Activated T-helper 1 cell treated with anti-CD3 and anti-CD28 coated beads, Interleukin-12 subunit alpha, Interleukin-12 subunit beta, Interleukin-2, Interleukin-4 antibody, amounts not matched to agents 30 ng/mL and 10 ng/mL and 1 ng/mL, durations not matched to agents 14 hours and 24 hours and 36 hours (primary cell): ENCODE measurements around the gene CEP41. TPM values are rescaled to one million over a fixed set of nuclear protein-coding genes. Genes with fewer than 3 reads are reported as not detected.

Experiments used
- DNase-seq: peaks from one replicate; pipeline ENCODE4 v3.0.0; 2021; ENCODE audit warnings: low spot score
- H3K27ac Mint-ChIP-seq: one replicate; pipeline ENCODE4 v1.8.0; 2021; ENCODE audit warnings: mild to moderate bottlenecking, mixed read lengths
- H3K27me3 Mint-ChIP-seq: one replicate; pipeline ENCODE4 v1.8.0; 2022; ENCODE audit warnings: mild to moderate bottlenecking, moderate library complexity, mixed read lengths; ENCODE audit not compliant: insufficient read depth
- H3K36me3 Mint-ChIP-seq: one replicate; pipeline ENCODE4 v1.8.0; 2021; ENCODE audit warnings: low read depth, mixed read lengths
- H3K4me1 Mint-ChIP-seq: one replicate; pipeline ENCODE4 v1.8.0; 2021; ENCODE audit warnings: low read depth, mixed read lengths
- H3K4me3 Mint-ChIP-seq: one replicate; pipeline ENCODE4 v1.8.0; 2021; ENCODE audit warnings: mild to moderate bottlenecking, moderate library complexity, mixed read lengths
- H3K9me3 Mint-ChIP-seq: one replicate; pipeline ENCODE4 v1.8.0; 2021; ENCODE audit warnings: mixed read lengths
- intact Hi-C: fragments of 100-400 bp; cut with micrococcal nuclease; formaldehyde crosslinking; loops from one replicate; pipeline ENCODE4 v1.15.1; 2024
- total RNA-seq: library from RNA; stranded (reverse); gene quantifications from 2 replicates; pipeline ENCODE4 v1.2.3, GENCODE V29; 2022

Gene CEP41
- total RNA-seq, 1 donor from 2014 or later = 17.1 TPM

DNA sequence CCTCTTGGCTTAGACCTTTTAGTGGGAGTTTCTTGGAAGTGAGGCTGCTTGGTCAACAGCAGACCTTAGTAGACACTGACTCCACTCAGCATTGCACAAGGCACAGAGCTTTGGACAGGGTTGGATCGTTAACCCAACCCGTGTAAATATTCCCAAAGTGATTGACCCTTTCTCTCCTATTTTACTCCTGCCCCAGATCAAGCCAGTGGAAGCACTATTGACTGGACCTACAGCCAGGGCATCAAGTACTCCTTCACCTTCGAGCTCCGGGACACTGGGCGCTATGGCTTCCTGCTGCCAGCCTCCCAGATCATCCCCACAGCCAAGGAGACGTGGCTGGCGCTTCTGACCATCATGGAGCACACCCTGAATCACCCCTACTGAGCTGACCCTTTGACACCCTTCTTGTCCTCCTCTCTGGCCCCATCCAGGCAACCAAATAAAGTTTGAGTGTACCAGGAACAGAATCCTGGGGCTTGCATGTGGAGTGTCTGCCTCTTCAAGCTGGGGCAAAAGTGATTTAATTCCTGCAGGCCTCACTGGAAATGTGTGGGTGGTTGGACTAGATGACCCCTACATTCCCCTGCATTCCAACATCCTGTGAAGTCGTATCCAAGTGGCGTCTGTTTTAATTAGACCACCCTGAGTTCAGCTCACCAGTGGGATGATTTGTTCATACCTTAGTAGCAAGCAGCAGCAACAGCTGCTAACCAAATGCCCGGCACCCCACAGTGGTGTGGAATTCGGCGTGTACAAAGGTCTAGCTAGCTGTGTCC lies 53.0 kb downstream of the CEP41 start:
- H3K36me3 Mint-ChIP-seq = no peaks in the 10 kb centered on the region
- no peaks in the 10 kb centered on the region for H3K9me3 Mint-ChIP-seq
- no peak for DNase-seq
- intact Hi-C loops = no loop called here
- H3K4me3 Mint-ChIP-seq = no peak overlapping the region
- H3K4me1 Mint-ChIP-seq = no peaks in the 10 kb centered on the region
- no peak overlapping the region for H3K27ac Mint-ChIP-seq
- no peaks in the 10 kb centered on the region for H3K27me3 Mint-ChIP-seq

DNA sequence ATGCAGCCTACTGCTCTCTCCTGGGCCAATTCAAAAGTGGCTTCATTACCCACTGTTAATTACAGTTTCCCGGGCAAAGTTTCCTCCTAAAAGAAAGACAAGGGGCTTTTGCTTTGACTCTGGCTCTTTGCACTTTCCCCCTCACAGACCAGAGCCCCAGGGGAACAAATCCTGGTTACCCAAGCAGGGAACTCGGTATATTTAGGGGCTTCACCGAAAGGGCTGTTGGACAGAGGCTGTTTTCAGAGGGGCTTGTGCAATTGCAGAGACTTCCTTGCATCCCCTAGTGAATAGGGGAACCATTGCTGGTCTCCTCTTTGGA lies 53.5 kb downstream of the CEP41 start:
- intact Hi-C loops = no loop called here
- H3K27me3 Mint-ChIP-seq = no peaks in the 10 kb centered on the region

DNA sequence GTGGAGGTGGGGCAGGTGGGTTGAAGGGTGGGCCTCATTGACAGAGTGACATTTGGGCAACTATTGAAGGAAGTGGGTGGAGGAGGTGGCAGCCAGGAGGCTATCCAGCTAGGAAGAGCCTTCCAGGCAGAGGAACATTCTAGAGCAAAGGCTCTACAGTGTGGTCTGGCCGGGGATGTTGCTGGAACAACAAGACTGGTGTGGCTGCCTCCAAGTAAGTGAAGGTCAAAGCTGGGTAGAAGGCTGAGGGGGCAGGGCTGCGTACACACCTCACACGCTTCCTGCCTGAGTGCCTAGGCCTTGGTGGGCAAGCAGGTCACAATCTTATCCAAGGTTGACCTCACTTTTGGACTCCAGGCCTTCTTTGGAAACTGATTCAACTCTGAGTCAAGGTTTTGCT lies 53.9 kb downstream of the CEP41 start:
- H3K9me3 Mint-ChIP-seq = no peaks in the 10 kb centered on the region

More for the DNA sequence above, 53.5 kb downstream of the CEP41 start:
- H3K4me3 Mint-ChIP-seq = no peak overlapping the region
- H3K27ac Mint-ChIP-seq = no peak overlapping the region
- H3K4me1 Mint-ChIP-seq = no peaks in the 10 kb centered on the region
- DNase-seq = no peak
- H3K9me3 Mint-ChIP-seq = no peaks in the 10 kb centered on the region
- no peaks in the 10 kb centered on the region for H3K36me3 Mint-ChIP-seq

DNA sequence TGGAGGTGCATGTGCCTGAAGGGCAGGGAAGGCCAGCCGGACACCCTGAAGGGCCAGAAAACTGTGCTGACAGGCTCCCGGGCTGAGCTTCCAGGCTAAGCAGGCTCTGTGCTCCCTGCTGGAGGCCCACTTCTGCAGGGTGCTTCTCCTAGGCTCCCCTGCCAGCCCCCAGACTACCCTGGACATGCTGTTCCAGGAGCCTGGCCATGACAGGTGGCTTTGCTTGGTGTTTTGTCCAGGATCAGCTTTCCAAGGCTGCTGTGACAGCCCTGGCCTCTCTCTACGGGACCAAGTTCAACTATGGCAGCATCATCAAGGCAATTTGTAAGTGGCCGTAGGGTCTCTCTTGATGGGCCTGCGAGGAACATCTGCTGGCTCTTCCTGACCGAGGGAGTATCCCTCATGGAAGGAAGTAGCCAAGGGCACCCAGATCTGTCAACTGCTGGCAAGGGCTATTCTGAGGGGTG lies 55.2 kb downstream of the CEP41 start:
- H3K27me3 Mint-ChIP-seq = no peaks in the 10 kb centered on the region
- no peaks in the 10 kb centered on the region for H3K36me3 Mint-ChIP-seq
- H3K4me3 Mint-ChIP-seq = no peak overlapping the region
- no peaks in the 10 kb centered on the region for H3K9me3 Mint-ChIP-seq
- H3K27ac Mint-ChIP-seq = no peak overlapping the region
- H3K4me1 Mint-ChIP-seq = no peaks in the 10 kb centered on the region
- no peak for DNase-seq
- intact Hi-C loops = no loop called here

More for the DNA sequence above, 53.9 kb downstream of the CEP41 start:
- intact Hi-C loops = no loop called here
- DNase-seq = no peak
- Mint-ChIP-seq H3K4me1 (no peaks in the 10 kb centered on the region), H3K27ac (no peak overlapping the region), H3K27me3 (no peaks in the 10 kb centered on the region), H3K36me3 (no peaks in the 10 kb centered on the region), H3K4me3 (no peak overlapping the region)

DNA sequence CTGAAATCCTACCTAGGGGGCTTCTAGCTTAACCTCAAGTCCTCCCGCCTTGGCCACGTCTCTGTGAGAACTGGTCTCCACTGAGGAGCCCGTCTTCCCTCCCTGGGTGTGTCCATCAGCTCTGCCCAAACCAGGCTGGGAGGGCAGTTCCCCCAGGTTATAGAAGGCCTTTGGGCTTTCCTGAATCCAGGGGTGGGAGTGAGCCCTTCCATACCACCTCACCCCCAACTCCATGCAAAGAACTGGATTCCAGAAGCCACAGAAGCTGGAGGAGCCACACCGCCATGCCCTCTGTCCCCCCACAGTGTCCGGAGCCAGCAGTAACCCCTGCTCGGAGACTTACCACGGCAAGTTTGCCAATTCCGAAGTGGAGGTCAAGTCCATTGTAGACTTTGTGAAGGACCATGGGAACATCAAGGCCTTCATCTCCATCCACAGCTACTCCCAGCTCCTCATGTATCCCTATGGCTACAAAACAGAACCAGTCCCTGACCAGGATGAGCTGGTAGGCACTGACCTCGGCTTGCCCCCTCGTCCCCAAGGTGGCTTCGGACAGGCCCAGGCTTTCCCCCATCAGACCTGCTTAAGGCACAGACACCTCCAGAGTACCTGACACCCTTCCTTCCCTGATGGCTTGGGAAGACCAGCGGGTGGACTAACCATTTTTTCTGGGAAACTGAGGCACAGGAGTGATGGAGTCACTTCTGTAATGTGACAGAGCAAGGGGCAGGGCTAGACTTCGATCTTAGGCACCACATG lies 55.8 kb downstream of the CEP41 start:
- no peaks in the 10 kb centered on the region for H3K36me3 Mint-ChIP-seq
- DNase-seq = no peak
- no peak overlapping the region for H3K27ac Mint-ChIP-seq

DNA sequence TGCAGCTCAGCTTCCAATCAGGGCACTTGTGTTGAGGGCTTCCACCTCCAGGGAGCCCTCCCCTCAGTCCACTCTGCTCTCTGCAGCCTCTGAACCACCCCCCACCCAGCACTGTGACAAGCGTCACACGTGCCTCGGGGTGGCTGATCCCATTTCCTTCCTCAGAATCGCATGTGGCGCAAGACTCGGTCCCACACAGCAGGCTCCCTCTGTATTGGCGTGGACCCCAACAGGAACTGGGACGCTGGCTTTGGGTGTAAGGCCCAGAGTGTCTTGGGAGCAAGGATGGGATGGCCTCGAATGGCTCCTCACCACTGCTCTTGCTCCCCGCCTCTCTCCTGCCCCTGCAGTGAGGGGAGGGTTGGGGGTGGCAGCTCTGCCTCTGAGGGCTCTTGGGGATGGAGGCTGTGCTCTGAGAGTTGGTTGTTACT lies 56.4 kb downstream of the CEP41 start:
- Mint-ChIP-seq H3K4me1 (no peaks in the 10 kb centered on the region), H3K27me3 (no peaks in the 10 kb centered on the region), H3K4me3 (no peak overlapping the region), H3K36me3 (no peaks in the 10 kb centered on the region), H3K27ac (no peak overlapping the region), H3K9me3 (no peaks in the 10 kb centered on the region)
- intact Hi-C loops = no loop called here
- DNase-seq = no peak

More for the DNA sequence above, 55.8 kb downstream of the CEP41 start:
- Mint-ChIP-seq H3K27me3 (no peaks in the 10 kb centered on the region), H3K4me1 (no peaks in the 10 kb centered on the region), H3K4me3 (no peak overlapping the region), H3K9me3 (no peaks in the 10 kb centered on the region)
- intact Hi-C loops = no loop called here

DNA sequence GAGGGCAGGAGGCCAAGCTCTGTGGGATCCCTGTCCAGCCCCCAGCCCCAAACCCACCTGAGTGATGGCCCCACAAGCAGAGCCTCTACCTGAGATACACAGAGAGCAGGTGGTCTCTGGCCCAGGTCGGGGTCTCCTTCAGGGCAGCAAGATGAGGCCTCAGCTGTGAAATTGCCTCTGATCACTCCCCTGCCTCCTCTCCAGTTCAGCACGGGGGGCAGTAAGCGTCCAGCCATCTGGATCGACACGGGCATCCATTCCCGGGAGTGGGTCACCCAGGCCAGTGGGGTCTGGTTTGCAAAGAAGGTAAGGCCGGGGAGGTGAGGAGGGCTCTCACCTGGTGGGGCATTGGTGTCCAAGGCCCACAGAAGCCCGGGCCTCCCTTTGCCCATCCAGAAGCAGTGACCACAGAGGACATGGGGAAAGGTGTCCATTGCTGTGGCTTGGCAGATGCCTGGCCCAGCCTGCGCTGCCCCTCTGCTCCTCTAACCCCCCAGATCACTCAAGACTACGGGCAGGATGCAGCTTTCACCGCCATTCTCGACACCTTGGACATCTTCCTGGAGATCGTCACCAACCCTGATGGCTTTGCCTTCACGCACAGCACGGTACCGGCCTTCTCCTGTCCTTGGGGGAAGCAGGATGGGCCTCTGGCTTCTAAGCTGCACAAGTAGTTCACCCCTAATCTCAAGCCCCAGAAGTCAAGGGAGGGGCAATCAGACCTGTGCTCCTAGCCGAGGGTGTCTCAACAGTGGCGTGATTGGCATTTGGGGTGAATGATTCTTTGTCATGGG lies 57.4 kb downstream of the CEP41 start:
- Mint-ChIP-seq H3K27me3 (no peaks in the 10 kb centered on the region), H3K4me1 (no peaks in the 10 kb centered on the region), H3K4me3 (no peak overlapping the region), H3K36me3 (no peaks in the 10 kb centered on the region), H3K27ac (no peak overlapping the region), H3K9me3 (no peaks in the 10 kb centered on the region)
- DNase-seq = no peak
- intact Hi-C loops = no loop called here

DNA sequence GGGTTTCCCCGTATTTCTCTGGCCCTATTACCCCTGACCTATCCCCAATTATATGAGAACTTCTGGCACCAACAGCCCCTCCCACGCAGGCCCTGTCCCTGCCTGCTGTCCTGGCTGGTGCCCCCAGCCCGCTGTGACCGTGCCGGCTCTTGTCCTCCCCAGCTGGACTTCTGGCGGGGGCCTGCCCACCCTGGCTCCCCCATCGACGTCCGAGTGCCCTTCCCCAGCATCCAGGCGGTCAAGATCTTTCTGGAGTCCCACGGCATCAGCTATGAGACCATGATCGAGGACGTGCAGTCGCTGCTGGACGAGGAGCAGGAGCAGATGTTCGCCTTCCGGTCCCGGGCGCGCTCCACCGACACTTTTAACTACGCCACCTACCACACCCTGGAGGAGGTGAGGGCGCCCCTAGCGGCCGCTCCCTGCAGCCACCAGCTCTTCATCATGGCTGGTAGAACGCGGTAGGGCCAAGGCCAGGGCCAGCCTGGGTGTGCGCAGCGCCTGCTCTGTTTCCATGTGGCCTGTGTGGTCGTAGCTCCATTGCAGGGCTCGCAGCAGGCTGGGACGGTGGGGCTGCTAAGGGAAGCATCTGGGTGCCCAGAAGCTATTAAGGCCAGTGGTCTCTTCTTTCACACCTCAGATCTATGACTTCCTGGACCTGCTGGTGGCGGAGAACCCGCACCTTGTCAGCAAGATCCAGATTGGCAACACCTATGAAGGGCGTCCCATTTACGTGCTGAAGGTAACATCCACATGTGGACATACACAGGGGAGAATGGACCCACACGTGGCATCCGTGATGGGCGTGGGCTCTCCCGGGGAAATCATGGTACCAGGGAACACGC lies 59.1 kb downstream of the CEP41 start:
- H3K4me3 Mint-ChIP-seq = no peak overlapping the region
- H3K27ac Mint-ChIP-seq = no peak overlapping the region
- intact Hi-C loops = no loop called here
- H3K27me3 Mint-ChIP-seq = no peaks in the 10 kb centered on the region
- no peak for DNase-seq
- no peaks in the 10 kb centered on the region for H3K4me1 Mint-ChIP-seq
- no peaks in the 10 kb centered on the region for H3K36me3 Mint-ChIP-seq
- H3K9me3 Mint-ChIP-seq = peaks cover 8% of the 10 kb centered on the region

DNA sequence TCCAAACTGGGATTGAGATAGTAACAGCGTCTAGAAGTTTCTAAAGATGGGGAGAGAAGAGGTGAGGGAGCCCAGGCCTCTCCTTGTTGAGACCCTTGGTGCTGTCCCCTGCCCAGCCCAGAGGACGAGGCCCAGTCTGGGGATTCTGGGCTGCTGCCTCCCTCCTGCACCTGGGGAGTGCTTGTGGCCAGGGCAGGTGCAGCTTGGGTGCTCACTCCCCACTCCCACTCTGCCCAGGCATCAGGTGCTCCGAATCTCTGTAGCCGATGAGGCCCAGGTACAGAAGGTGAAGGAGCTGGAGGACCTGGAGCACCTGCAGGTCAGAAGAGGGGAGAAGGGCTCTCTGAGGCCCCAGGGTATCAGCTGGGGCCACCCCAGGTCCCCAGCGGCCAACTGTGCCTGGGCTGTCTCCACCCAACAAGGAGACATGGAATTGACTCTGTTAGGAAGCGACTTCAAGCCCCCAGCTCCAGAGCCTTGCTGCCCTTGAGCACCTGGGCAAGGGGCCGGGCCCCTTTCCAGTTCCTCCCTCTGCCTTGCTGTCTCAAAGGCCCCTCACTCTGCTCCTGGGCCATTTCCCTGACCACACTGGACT lies 59.9 kb downstream of the CEP41 start:
- H3K4me1 Mint-ChIP-seq = no peaks in the 10 kb centered on the region
- H3K4me3 Mint-ChIP-seq = no peak overlapping the region
- no peak overlapping the region for H3K27ac Mint-ChIP-seq
- intact Hi-C loops = no loop called here
- H3K36me3 Mint-ChIP-seq = peaks cover 2% of the 10 kb centered on the region
- no peak for DNase-seq
- H3K9me3 Mint-ChIP-seq = peaks cover 15% of the 10 kb centered on the region
- no peaks in the 10 kb centered on the region for H3K27me3 Mint-ChIP-seq

DNA sequence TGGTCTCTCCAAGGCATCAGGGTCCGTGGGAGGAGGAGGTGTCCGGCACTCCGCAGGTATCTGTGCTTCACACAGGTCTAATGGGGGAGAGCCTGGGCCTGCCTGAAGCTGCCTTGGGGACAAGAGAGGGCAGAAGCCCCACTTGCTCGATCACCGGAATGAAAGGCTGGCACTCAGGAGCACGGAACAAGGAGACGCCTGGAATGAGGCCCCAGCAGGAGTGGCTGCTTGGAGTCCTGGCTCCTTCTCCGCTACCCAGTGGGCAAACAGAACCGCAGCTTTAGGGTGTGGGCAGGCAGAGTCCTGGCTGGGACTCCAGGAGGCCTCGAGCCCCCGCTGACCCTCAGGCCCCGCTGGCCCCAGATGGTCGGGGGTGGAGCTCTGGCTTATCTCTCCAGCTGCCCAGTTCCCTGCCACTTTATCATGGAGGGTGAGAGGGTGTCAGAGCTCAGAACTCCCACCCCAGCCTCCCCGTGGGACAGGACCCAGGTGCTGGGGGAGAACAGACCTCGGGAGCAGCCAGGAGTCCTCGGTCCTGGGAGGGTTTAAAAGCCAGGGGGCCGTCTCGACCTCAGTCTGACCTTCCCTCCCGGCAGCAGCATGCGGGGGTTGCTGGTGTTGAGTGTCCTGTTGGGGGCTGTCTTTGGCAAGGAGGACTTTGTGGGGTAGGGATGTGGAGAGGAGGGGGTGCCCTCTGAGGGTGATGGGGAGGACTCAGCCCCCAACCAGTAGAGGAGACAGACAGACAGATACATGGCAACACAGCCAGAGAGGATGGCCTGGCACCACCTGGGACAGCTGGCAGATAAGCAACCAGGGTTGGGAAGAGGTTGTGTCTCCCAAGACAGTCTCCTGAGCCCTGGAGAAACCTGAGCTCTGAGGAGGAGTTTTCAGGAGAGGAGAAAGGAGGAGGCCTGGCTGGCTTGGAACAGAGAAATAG lies 60.6 kb downstream of the CEP41 start, which contains the start of gene CPA1:
Gene CPA1, plus strand, starts transcription at position 574 of the 940 bp plus-strand sequence. Its CDS starts 27 bp downstream, at position 601.
- intact Hi-C loops = no loop called here
- Mint-ChIP-seq H3K4me3 (no peak within 1 kb of the TSS), H3K27ac (no peak within 1 kb of the TSS), H3K27me3 (no peaks in the 10 kb centered on the region), H3K4me1 (no peaks in the 10 kb centered on the region), H3K36me3 (peaks cover 2% of the 10 kb centered on the region), H3K9me3 (peaks cover 16% of the 10 kb centered on the region)
- no peak for DNase-seq

DNA sequence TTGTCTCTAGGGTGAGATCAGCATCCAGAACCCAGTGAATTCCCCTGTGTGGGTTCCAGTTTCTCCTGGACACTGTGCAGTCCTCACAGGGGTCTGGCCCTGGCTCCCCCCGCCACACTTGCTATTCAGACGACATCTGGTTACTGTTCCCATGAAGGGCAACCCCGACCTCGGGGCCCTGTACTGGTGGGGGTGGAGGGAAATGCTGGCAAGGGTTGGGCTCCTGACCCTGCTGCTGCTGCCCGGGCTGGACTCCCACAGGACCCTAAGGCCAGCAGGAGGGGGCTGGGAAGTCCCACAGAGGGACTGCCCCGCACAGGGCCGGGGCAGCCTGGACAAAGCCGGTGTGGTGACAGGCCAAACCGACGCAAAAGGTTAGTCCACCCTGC lies 61.3 kb downstream of the CEP41 start:
- Mint-ChIP-seq H3K27ac (no peak overlapping the region), H3K4me1 (no peaks in the 10 kb centered on the region), H3K36me3 (peaks cover 2% of the 10 kb centered on the region), H3K27me3 (no peaks in the 10 kb centered on the region), H3K4me3 (no peak overlapping the region), H3K9me3 (peaks cover 16% of the 10 kb centered on the region)
- intact Hi-C loops = no loop called here
- no peak for DNase-seq
